ENCODE results near the gene PGF. TPM values are rescaled to one million over a fixed set of nuclear protein-coding genes. Genes with fewer than 3 reads are reported as not detected.
"Not testable (repeated sequence)": the region's sequence is repeated elsewhere in the genome, so short reads cannot be mapped to it uniquely, and the experiment has no call there.

The PGF gene
- total RNA-seq, 1 donor from 2014 or later = 3.2 TPM

DNA sequence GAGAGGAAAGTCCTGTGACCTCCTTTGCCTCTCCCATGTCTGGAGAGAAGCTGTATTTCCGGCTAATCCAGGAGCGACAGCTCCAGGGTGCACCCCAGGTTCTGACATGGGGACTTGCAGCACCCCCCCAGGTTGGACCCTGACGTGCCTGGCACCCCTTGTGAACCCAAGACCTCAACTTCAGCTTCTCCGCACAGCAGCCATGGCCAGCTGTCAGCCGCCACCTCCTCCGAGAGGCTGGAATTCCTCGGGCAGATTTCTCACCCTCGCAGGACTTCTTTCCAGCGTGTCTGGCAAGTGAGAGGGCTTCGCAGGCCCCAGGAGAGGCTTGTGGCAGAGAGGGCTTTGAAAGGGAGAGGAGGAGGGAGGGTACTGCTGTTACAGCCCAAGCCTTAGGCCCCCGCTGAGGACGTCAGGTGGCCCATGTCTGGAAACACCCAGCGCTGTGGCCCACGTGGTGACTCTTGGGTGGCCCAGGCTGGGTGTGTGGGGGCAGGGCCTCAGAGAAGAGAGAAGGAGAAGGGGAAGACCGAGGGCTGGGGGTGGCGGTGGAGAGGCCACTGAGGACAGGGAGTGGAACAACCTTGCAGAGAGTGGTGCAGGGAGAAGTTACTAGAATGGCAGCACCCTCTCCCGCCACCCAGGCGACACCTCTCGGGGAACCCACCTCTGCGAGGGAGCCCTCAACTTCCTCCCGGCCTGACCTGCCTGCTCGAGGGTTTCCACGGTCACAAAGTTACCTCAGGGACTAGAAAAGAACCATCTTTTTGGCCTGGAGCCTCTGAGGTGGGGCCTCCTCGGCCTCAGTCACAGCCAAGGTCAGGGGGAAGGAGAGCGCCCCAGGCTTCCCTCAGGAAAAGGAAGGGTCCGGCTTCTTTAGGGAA is 20.7 kb downstream of the PGF start:
- TF ChIP-seq, protein P1, sequence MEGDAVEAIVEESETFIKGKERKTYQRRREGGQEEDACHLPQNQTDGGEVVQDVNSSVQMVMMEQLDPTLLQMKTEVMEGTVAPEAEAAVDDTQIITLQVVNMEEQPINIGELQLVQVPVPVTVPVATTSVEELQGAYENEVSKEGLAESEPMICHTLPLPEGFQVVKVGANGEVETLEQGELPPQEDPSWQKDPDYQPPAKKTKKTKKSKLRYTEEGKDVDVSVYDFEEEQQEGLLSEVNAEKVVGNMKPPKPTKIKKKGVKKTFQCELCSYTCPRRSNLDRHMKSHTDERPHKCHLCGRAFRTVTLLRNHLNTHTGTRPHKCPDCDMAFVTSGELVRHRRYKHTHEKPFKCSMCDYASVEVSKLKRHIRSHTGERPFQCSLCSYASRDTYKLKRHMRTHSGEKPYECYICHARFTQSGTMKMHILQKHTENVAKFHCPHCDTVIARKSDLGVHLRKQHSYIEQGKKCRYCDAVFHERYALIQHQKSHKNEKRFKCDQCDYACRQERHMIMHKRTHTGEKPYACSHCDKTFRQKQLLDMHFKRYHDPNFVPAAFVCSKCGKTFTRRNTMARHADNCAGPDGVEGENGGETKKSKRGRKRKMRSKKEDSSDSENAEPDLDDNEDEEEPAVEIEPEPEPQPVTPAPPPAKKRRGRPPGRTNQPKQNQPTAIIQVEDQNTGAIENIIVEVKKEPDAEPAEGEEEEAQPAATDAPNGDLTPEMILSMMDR (IDR thresholded peaks at IDR 0.05) = no peak
- Mint-ChIP-seq H3K36me3 (ENCODE audit: low read depth) (no peaks in the 10 kb centered on the region), H3K9me3 (ENCODE audit: low read depth) (peaks cover 4% of the 10 kb centered on the region), H3K4me1 (ENCODE audit: low read depth) (peaks cover 16% of the 10 kb centered on the region), H3K4me3 (ENCODE audit: unreplicated experiment) (no peak overlapping the region), H3K27me3 (ENCODE audit: low read depth) (peaks cover 1% of the 10 kb centered on the region), H3K27ac (ENCODE audit: unreplicated experiment) (no peak overlapping the region)
- DNase-seq (ENCODE audit: low spot score) = no peak

DNA sequence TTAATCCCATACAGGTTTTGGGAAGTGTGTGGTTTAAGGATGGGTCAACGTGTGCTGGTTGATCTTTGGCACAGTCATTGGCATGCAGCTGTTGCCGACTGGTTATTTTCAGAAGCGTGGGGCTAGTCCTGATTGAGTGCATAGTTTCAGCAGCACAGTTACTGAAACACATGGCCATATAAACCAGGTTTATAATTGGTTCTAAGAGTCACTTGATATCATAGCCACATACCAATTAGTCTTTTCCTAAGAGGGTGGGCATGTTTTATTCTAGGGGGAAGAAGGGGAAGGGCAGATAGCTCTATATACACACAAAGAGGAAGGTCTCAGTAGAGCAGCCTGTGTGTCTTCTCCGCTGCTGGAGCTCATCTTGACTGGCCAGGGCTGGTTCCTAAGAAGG is 21.4 kb downstream of the PGF start:
- peaks cover 4% of the 10 kb centered on the region for H3K9me3 Mint-ChIP-seq (ENCODE audit: low read depth)
- no peak for DNase-seq (ENCODE audit: low spot score)
- TF ChIP-seq, protein P1 (IDR thresholded peaks at IDR 0.05) = no peak

DNA sequence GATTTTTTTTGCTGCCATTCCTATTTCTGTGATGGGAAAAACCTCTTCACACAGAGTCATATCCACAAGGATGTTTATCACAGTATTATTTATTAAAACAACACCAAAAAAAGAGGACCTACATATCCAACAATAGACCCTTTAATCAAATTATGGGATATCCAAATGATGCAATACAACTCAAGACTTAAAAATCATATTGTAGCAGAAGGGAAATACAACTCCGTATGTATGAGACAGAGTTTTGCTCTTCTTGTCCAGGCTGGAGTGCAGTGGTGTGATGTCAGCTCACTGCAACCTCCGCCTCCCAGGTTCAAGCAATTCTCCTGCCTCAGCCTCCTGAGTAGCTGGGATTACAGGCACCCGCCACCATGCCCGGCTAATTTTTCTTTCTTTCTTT is 22.5 kb downstream of the PGF start:
- H3K4me3 Mint-ChIP-seq (ENCODE audit: unreplicated experiment); H3K36me3 Mint-ChIP-seq (ENCODE audit: low read depth); H3K9me3 Mint-ChIP-seq (ENCODE audit: low read depth); H3K27ac Mint-ChIP-seq (ENCODE audit: unreplicated experiment); DNase-seq (ENCODE audit: low spot score); H3K4me1 Mint-ChIP-seq (ENCODE audit: low read depth); H3K27me3 Mint-ChIP-seq (ENCODE audit: low read depth): not testable (repeated sequence)

More for the DNA sequence above, 21.4 kb downstream of the PGF start:
- H3K4me1 Mint-ChIP-seq (ENCODE audit: low read depth) = peaks cover 9% of the 10 kb centered on the region
- H3K27me3 Mint-ChIP-seq (ENCODE audit: low read depth) = peaks cover 1% of the 10 kb centered on the region
- H3K27ac Mint-ChIP-seq (ENCODE audit: unreplicated experiment) = no peak overlapping the region
- no peak overlapping the region for H3K4me3 Mint-ChIP-seq (ENCODE audit: unreplicated experiment)
- H3K36me3 Mint-ChIP-seq (ENCODE audit: low read depth) = no peaks in the 10 kb centered on the region

DNA sequence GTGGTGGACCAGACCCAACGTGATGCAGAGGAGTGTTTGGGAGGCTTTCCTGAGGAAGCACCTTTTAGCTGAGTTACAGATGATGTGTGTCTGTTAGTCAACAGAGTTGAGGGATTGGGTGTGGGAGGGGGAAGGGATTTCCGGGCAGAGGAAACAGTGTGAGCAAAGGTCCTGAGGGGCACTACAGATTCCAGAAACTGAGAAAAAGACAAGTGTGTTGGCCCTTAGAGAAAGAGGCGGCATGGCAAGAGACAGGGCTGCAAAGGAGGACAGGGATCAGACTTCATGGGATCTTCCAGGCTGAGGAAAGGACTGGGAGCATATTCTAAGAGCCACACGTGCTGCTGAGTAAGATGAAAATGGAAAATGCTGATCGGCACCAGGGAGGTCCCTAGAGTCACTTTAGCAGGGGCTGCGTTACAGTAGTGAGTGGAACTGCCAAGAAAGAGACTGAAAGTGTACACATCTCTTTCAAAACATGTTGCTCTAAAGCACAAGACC is 22.9 kb downstream of the PGF start:
- Mint-ChIP-seq H3K4me1 (ENCODE audit: low read depth) (peaks cover 6% of the 10 kb centered on the region), H3K27me3 (ENCODE audit: low read depth) (peaks cover 1% of the 10 kb centered on the region), H3K36me3 (ENCODE audit: low read depth) (no peaks in the 10 kb centered on the region), H3K9me3 (ENCODE audit: low read depth) (no peaks in the 10 kb centered on the region), H3K27ac (ENCODE audit: unreplicated experiment) (no peak overlapping the region), H3K4me3 (ENCODE audit: unreplicated experiment) (no peak overlapping the region)
- TF ChIP-seq, protein P1 (IDR thresholded peaks at IDR 0.05) = no peak
- no peak for DNase-seq (ENCODE audit: low spot score)

DNA sequence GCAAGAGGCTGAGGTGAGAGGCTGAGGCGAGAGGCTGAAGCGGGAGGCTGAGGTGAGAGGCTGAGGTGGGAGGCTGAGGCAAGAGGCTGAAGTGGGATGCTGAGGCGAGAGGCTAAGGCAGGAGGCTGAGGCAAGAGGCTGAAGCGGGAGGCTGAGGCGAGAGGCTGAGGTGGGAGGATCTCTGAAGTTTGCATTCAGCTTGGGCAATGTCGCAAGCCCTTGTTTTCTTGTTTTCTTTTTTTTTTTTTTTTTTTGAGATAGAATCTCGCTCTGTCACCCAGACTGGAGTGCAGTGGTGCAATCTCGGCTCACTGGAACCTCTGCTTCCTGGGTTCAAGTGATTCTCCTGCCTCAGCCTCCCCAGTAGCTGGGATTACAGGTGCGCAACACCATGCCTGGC is 23.7 kb downstream of the PGF start:
- not testable (repeated sequence) for H3K4me3 Mint-ChIP-seq (ENCODE audit: unreplicated experiment); H3K9me3 Mint-ChIP-seq (ENCODE audit: low read depth); H3K4me1 Mint-ChIP-seq (ENCODE audit: low read depth); H3K27me3 Mint-ChIP-seq (ENCODE audit: low read depth); DNase-seq (ENCODE audit: low spot score); H3K36me3 Mint-ChIP-seq (ENCODE audit: low read depth); H3K27ac Mint-ChIP-seq (ENCODE audit: unreplicated experiment)

DNA sequence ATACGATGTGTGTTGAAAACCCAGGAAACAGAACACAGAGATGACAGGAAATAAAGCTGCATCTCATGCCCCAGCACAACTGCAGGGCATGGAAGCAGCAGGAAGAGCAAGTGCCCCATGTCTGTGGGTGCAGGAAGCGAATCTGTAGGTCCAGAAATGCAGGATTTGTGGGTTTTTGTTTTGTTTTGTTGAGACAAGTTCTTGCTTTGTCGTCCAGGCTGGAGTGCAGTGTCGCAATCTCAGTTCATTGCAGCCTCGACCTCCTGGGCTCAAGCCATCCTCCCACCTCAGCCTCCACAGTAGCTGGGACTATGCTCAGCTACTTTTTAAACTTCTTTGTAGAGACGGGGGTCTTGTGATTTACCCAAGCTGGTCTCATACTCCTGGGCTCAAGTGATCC is 26.2 kb downstream of the PGF start:
- TF ChIP-seq, protein P1 (IDR thresholded peaks at IDR 0.05) = no peak
- DNase-seq (ENCODE audit: low spot score) = no peak
- peaks cover 6% of the 10 kb centered on the region for H3K4me1 Mint-ChIP-seq (ENCODE audit: low read depth)
- H3K9me3 Mint-ChIP-seq (ENCODE audit: low read depth) = no peaks in the 10 kb centered on the region
- H3K27ac Mint-ChIP-seq (ENCODE audit: unreplicated experiment) = no peak overlapping the region
- no peak overlapping the region for H3K4me3 Mint-ChIP-seq (ENCODE audit: unreplicated experiment)
- H3K36me3 Mint-ChIP-seq (ENCODE audit: low read depth) = no peaks in the 10 kb centered on the region
- H3K27me3 Mint-ChIP-seq (ENCODE audit: low read depth) = peaks cover 5% of the 10 kb centered on the region
